K562 (cell line): ENCODE results near the gene ARHGAP26. TPM values are rescaled to one million over a fixed set of nuclear protein-coding genes. Genes with fewer than 3 reads are reported as not detected.
A peak's percentile ranks its signal among the peaks of the same experiment; 100 is the strongest.

ENCODE experiments used
- ATAC-seq: fragments of 200-7000 bp; cut with Tn5 transposase; 3 replicates; pipeline ENCODE4 v1.9.1; 2020; ENCODE audit warnings: moderate library complexity
- BruUV-seq: library from RNA; stranded (reverse); fragments of 400-500 nt; replicated peaks from 2 replicates; lab custom pipeline; 2021; lab: Mats Ljungman, UMichigan
- CTCF ChIA-PET: fragments of 300-600 bp; formaldehyde crosslinking; extraction: SDS; loops from one replicate; lab custom pipeline; 2021; ENCODE audit warnings: low intra/inter-chr PET ratio; lab: Yijun Ruan, JAX
- POLR2A ChIA-PET: fragments of 300-600, 350-650 bp; sonication (Branson Sonifier 250); formaldehyde crosslinking; extraction: SDS; loops from one replicate; lab custom pipeline; 2021; ENCODE audit warnings: antibody characterized with exemption, inconsistent platforms; lab: Yijun Ruan, JAX
- DNase-seq, 4 experiments: peaks; one replicate each; pipeline versions ENCODE4 v3.0.0 to v3.0.0-alpha.2; 2011 to 2018; ENCODE audit warnings: low spot score in 3 of 4, mixed read lengths in 3 of 4; ENCODE audit errors: extremely low read depth in 1 of 4
- FAIRE-seq: peaks from 2 replicates; lab custom pipeline; 2011; peaks lifted over from hg19 to GRCh38; lab: Jason Lieb, UNC
- H2AFZ ChIP-seq: 2 replicates; pipeline ENCODE4 v1.6.0; 2011; ENCODE audit warnings: low read depth, low read length, control low read depth, inconsistent platforms
- H3K27ac ChIP-seq: fragments of 200-600 bp; 3 replicates; pipeline ENCODE4 v1.8.0; 2011; ENCODE audit warnings: low read depth, mild to moderate bottlenecking, control low read depth, inconsistent platforms, low read length, moderate library complexity, mixed read lengths; ENCODE audit errors: extremely low read depth
- H3K27me3 ChIP-seq, 2 experiments: fragments of 300-600 bp in 1 of 2; 2 replicates in 1 of 2; 3 replicates in 1 of 2; pipeline versions ENCODE4 v1.6.0 to v1.8.0; 2011; ENCODE audit warnings: inconsistent platforms in 2 of 2, low read length in 2 of 2, mild to moderate bottlenecking in 1 of 2, mixed read lengths in 1 of 2, moderate library complexity in 1 of 2; ENCODE audit not compliant: control insufficient read depth in 2 of 2, insufficient read depth in 2 of 2
- H3K36me3 ChIP-seq: fragments of 300-600 bp; 3 replicates; pipeline ENCODE4 v1.8.0; 2011; ENCODE audit warnings: mild to moderate bottlenecking, low read length, inconsistent platforms; ENCODE audit not compliant: control insufficient read depth, insufficient read depth
- H3K4me1 ChIP-seq, 2 experiments: fragments of 200-600 bp in 1 of 2; replicated peaks in 1 of 2; 2 replicates in 1 of 2; 3 replicates in 1 of 2; pipeline versions ENCODE4 v1.5.1 to v1.8.0; 2011; ENCODE audit warnings: inconsistent platforms in 2 of 2, low read length in 2 of 2, mild to moderate bottlenecking in 1 of 2, mixed read lengths in 1 of 2, moderate library complexity in 1 of 2; ENCODE audit not compliant: control insufficient read depth in 2 of 2, insufficient read depth in 2 of 2
- H3K4me2 ChIP-seq: 2 replicates; pipeline ENCODE4 v1.6.1; 2011; ENCODE audit warnings: low read length, control low read depth, inconsistent platforms, mixed read lengths; ENCODE audit not compliant: insufficient read depth
- H3K4me3 ChIP-seq: fragments of 200-600 bp; sonication (generic), shearing (Covaris generic); 2 replicates; pipeline ENCODE4 v1.5.1; 2016; ENCODE audit warnings: control low read depth, inconsistent platforms
- H3K79me2 ChIP-seq: fragments of 200-600 bp; 3 replicates; pipeline ENCODE4 v1.8.0; 2011; ENCODE audit warnings: low read length, inconsistent platforms; ENCODE audit not compliant: control insufficient read depth, insufficient read depth
- H3K9ac ChIP-seq, 2 experiments: 2 replicates each; pipeline versions ENCODE4 v1.6.0 to v1.6.1; 2011; ENCODE audit warnings: low read depth in 2 of 2, low read length in 2 of 2, control low read depth in 1 of 2, inconsistent platforms in 1 of 2, mild to moderate bottlenecking in 1 of 2, mixed read lengths in 1 of 2; ENCODE audit not compliant: insufficient read depth in 1 of 2
- H3K9me1 ChIP-seq: one replicate; pipeline ENCODE4 v1.6.0; 2011; ENCODE audit warnings: inconsistent platforms, mild to moderate bottlenecking, low read length, moderate library complexity; ENCODE audit not compliant: control insufficient read depth, insufficient read depth
- H3K9me3 ChIP-seq: replicated peaks from 2 replicates; pipeline ENCODE4 v1.5.1; 2011; ENCODE audit warnings: low read depth, low read length, inconsistent platforms; ENCODE audit not compliant: control insufficient read depth, insufficient read depth
- H4K20me1 ChIP-seq: replicated peaks from 2 replicates; pipeline ENCODE4 v1.6.1; 2011; ENCODE audit warnings: low read length, inconsistent platforms, mixed read lengths; ENCODE audit not compliant: control insufficient read depth, insufficient read depth
- CEBPB ChIP-seq: fragments of 450-650 bp; IDR thresholded peaks from 2 replicates; pipeline ENCODE4 v1.6.1; 2016; ENCODE audit warnings: missing genetic modification characterization, missing compliant biosample characterization
- CEBPG ChIP-seq, 3 experiments: fragments of 200-800 bp in 1 of 3; sonication (Bioruptor generic) in 1 of 3; sonication (generic) in 1 of 3; formaldehyde crosslinking in 1 of 3; IDR thresholded peaks in 2 of 3; conservative IDR thresholded peaks in 1 of 3; 2 replicates each; pipeline versions ENCODE4 v1.6.1 to v1.8.0; 2016 to 2022; ENCODE audit warnings: missing compliant biosample characterization in 2 of 3, missing genetic modification characterization in 2 of 3, mild to moderate bottlenecking in 1 of 3, missing genetic modification reagents in 1 of 3
- HMG20B ChIP-seq: fragments of 250-450 bp; sonication (Bioruptor Pico); IDR thresholded peaks from 2 replicates; pipeline ENCODE4 v1.5.0; 2021; ENCODE audit warnings: mild to moderate bottlenecking
- MEIS2 ChIP-seq: fragments of 450-650 bp; IDR thresholded peaks from 2 replicates; pipeline ENCODE4 v1.6.1; 2014; ENCODE audit warnings: mild to moderate bottlenecking; ENCODE audit not compliant: partially characterized antibody
- PTBP1 ChIP-seq: fragments of 200-400 bp; formaldehyde crosslinking; IDR thresholded peaks from 2 replicates; pipeline ENCODE4 v1.6.1; 2017; ENCODE audit warnings: low read depth, low read length
- RBM39 ChIP-seq: fragments of 200-400 bp; formaldehyde crosslinking; optimal IDR thresholded peaks from 2 replicates; pipeline ENCODE3; 2018; ENCODE audit warnings: low read depth, low read length
- WGBS: fragments of 100-300 bp; shearing (Covaris generic); methylation state at CpG from one replicate; pipeline ENCODE4 v1.1.6; 2016; ENCODE audit warnings: low coverage, mixed read lengths; ENCODE audit not compliant: insufficient coverage; ENCODE audit errors: missing lambda C conversion rate; 5-methylcytosine and 5-hydroxymethylcytosine counted together
- in situ Hi-C: fragments of 300-500 bp; cut with MboI; formaldehyde crosslinking; loops from 4 replicates; pipeline ENCODE4 v1.15.0; 2018; ENCODE audit warnings: inconsistent platforms, mixed read lengths
- intact Hi-C: fragments of 100-400 bp; cut with micrococcal nuclease; formaldehyde crosslinking; loops from 2 replicates; pipeline ENCODE4 v1.14.2; 2022
- polyA plus RNA-seq, 8 experiments: library from polyadenylated mRNA; depleted of rRNA in 4 of 8; stranded (reverse) in 5 of 8; unstranded in 3 of 8; fragments of >200 nt; fragmentation: Nextera tagmentation in 2 of 8; fragmentation: Illumina TruSeq in 1 of 8; extraction: Ambion mirVana in 2 of 8; extraction: Trizol in 1 of 8; gene quantifications; 2 replicates each; pipeline versions ENCODE4 v1.2.1 to v1.2.3, GENCODE V29; 2011 to 2014; ENCODE audit warnings: inconsistent platforms in 1 of 8, missing spikeins in 1 of 8
- total RNA-seq, 7 experiments: library from RNA; depleted of rRNA in 6 of 7; stranded (reverse); fragments of >200 nt in 6 of 7; fragmentation: Illumina TruSeq in 2 of 7; extraction: Trizol in 2 of 7; gene quantifications; 2 replicates each; pipeline versions ENCODE4 v1.2.1 to v1.2.3, GENCODE V29; 2011 to 2021; ENCODE audit warnings: low replicate concordance in 1 of 7
- TF ChIP-seq, protein P1 (sequence below), 2 experiments: IDR thresholded peaks in 1 of 2; conservative IDR thresholded peaks in 1 of 2; 2 replicates each; pipeline ENCODE4 v1.6.1; 2016; ENCODE audit warnings: low read depth in 2 of 2, mild to moderate bottlenecking in 1 of 2, missing compliant biosample characterization in 1 of 2, missing genetic modification characterization in 1 of 2, moderate library complexity in 1 of 2
- TF ChIP-seq, protein P2 (sequence below): conservative IDR thresholded peaks from 2 replicates; pipeline ENCODE4 v1.6.1; 2011; ENCODE audit warnings: low read depth, mild to moderate bottlenecking, low read length; ENCODE audit not compliant: control insufficient read depth

The ARHGAP26 gene
- total and polyA plus RNA-seq, 9 of the 15 experiments (the other 6 are each of a cell fraction or from before 2014, with no cell fraction given), result 0.13 to 1.1 (median 0.55) TPM

DNA sequence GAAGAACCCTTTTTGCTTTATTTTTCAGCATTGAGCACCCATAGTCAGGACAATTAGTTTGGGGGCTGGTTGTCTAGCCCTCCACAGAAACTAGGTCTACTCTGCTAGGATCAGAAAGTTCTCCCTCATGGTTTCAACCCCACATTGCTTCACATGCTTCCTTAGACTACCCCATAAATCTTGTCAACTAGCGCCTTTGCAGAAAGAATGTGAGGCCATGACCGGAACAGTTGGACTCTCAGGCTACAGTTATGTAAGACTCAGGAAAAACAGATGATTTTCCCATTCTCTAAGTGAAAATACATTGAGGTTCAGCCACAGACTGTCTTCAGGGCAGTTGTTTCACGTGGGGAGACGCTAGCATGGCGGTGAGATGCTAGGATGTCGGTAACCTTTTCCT, 377.7 kb downstream of the ARHGAP26 start:
- peak; percentile 65 for TF ChIP-seq MEIS2
- TF ChIP-seq, protein P1, sequence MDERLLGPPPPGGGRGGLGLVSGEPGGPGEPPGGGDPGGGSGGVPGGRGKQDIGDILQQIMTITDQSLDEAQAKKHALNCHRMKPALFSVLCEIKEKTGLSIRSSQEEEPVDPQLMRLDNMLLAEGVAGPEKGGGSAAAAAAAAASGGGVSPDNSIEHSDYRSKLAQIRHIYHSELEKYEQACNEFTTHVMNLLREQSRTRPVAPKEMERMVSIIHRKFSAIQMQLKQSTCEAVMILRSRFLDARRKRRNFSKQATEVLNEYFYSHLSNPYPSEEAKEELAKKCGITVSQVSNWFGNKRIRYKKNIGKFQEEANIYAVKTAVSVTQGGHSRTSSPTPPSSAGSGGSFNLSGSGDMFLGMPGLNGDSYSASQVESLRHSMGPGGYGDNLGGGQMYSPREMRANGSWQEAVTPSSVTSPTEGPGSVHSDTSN (CRISPR knock-in tag; IDR thresholded peaks at IDR 0.05; ENCODE audit: low read depth), result no peak
- TF ChIP-seq, protein P1 (tag; conservative IDR thresholded peaks at IDR 0.05; ENCODE audit: low read depth), result peak; percentile 80
- no peak for TF ChIP-seq CEBPG (CRISPR knock-in tag; IDR thresholded peaks at IDR 0.05)
- TF ChIP-seq CEBPG (tag; conservative IDR thresholded peaks at IDR 0.05 in 1 of 2, IDR thresholded peaks at IDR 0.05 in 1 of 2), result peak in 1 of 2 experiments; percentile 73; a peak in 2 of 4 replicates
- no peak for TF ChIP-seq RBM39
- no peak for TF ChIP-seq PTBP1
- no peak for TF ChIP-seq HMG20B (CRISPR knock-in tag)
- TF ChIP-seq, protein P2, sequence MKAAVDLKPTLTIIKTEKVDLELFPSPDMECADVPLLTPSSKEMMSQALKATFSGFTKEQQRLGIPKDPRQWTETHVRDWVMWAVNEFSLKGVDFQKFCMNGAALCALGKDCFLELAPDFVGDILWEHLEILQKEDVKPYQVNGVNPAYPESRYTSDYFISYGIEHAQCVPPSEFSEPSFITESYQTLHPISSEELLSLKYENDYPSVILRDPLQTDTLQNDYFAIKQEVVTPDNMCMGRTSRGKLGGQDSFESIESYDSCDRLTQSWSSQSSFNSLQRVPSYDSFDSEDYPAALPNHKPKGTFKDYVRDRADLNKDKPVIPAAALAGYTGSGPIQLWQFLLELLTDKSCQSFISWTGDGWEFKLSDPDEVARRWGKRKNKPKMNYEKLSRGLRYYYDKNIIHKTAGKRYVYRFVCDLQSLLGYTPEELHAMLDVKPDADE, result no peak
- TF ChIP-seq CEBPB (tag), result peak; percentile 18; the same call in 1 of the 2 replicates
- TF ChIP-seq, all 486 proteins: peak for 4
- H3K27me3 ChIP-seq, result no peaks in the 10 kb centered on the region; a peak in 2 of 5 replicates
- CTCF ChIA-PET, result no interaction called here
- POLR2A ChIA-PET, result no interaction called here
- no peak for ATAC-seq
- H3K36me3 ChIP-seq, result no peaks in the 10 kb centered on the region
- WGBS, result 19% methylated on average over 6 of the region's 6 CpGs
- no peak for DNase-seq
- no peak overlapping the region for H3K4me2 ChIP-seq
- no peaks in the 10 kb centered on the region for H3K9me3 ChIP-seq
- in situ Hi-C loops (no loop called here), intact Hi-C loops (no loop called here)
- H3K4me1 ChIP-seq, result no peaks in the 10 kb centered on the region; a peak in 2 of 5 replicates
- H3K9me1 ChIP-seq, result no peaks in the 10 kb centered on the region
- BruUV-seq, result no TSS peak
- no peaks in the 10 kb centered on the region for H3K79me2 ChIP-seq
- no peak for FAIRE-seq
- peak overlapping the region; percentile 40; the same call in 1 of the 2 replicates for H2AFZ ChIP-seq
- H3K4me3 ChIP-seq, result no peak overlapping the region
- no peak overlapping the region for H3K27ac ChIP-seq
- H4K20me1 ChIP-seq, result no peaks in the 10 kb centered on the region
- H3K9ac ChIP-seq, result no peak overlapping the region
